IPS-20b (cell line): ENCODE results near the gene ITPKC.

Experiments
- H3K27ac ChIP-seq: one replicate; pipeline ENCODE4 v1.5.1; 2013; ENCODE audit warnings: low read length
- H3K27me3 ChIP-seq: 2 replicates; pipeline ENCODE4 v1.6.1; 2013; ENCODE audit warnings: mild to moderate bottlenecking, low read length, inconsistent platforms; ENCODE audit not compliant: insufficient read depth
- H3K36me3 ChIP-seq: 2 replicates; pipeline ENCODE4 v1.6.1; 2013; ENCODE audit warnings: low read depth, mild to moderate bottlenecking, inconsistent platforms, low read length, moderate library complexity; ENCODE audit not compliant: insufficient read depth
- H3K4me1 ChIP-seq: 2 replicates; pipeline ENCODE4 v1.6.1; 2013; ENCODE audit warnings: mild to moderate bottlenecking, control low read depth, inconsistent platforms, low read length, moderate library complexity; ENCODE audit not compliant: insufficient read depth
- H3K4me3 ChIP-seq: 2 replicates; pipeline ENCODE4 v1.5.1; 2013; ENCODE audit warnings: mild to moderate bottlenecking, low read length, inconsistent platforms
- H3K9ac ChIP-seq: 2 replicates; pipeline ENCODE4 v1.6.1; 2013; ENCODE audit warnings: low read depth, mild to moderate bottlenecking, inconsistent platforms, low read length, moderate library complexity
- H3K9me3 ChIP-seq: 2 replicates; pipeline ENCODE4 v1.6.1; 2013; ENCODE audit warnings: mild to moderate bottlenecking, low read depth, low read length, inconsistent platforms; ENCODE audit not compliant: insufficient read depth

ITPKC gene

GRCh38 chr19:40716482-40717324, at the start of gene ITPKC, which contains the start of gene COQ8B:
ITPKC (plus strand) TSS chr19:40717112; CDS start chr19:40717136, 24 bp downstream.
COQ8B (minus strand) TSS chr19:40716886; CDS start chr19:40714632, 2,254 bp downstream.
- Histone ChIP-seq H3K9me3 (no peaks in the 10 kb centered on the region), H3K36me3 (peaks cover 12% of the 10 kb centered on the region), H3K27ac (peak within 1 kb of the TSS; percentile 89), H3K4me1 (peaks cover 19% of the 10 kb centered on the region; the same call in 1 of the 2 replicates), H3K9ac (peak within 1 kb of the TSS; percentile 88), H3K27me3 (no peaks in the 10 kb centered on the region), H3K4me3 (peak within 1 kb of the TSS; percentile 93)

DNA sequence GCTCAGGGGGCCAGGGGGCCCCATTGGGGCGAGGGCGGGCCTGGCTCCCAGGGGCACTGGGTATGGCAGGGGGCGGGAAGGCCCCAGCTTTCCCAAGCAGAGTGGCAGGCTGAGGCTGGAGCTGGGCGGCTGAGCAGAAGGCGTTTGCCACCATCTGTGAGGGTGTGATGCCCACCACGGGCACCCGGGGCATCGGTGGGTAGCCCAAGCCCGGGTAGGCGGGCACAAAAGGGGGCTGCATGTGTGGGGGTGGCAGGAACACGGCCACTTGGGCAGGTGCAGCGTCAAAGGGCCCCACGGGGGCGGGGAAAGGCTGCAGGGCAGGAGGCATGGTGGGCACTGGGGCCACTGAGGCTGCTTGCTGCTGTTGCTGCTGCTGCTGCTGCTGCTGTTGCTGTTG, 49.3 kb upstream of the ITPKC start:
- no peak overlapping the region for H3K27ac ChIP-seq
- peaks cover 7% of the 10 kb centered on the region; the same call in 1 of the 2 replicates for H3K27me3 ChIP-seq
- H3K9me3 ChIP-seq: no peaks in the 10 kb centered on the region
- H3K4me1 ChIP-seq: no peaks in the 10 kb centered on the region
- H3K36me3 ChIP-seq: peaks cover 42% of the 10 kb centered on the region
- H3K4me3 ChIP-seq: no peak overlapping the region
- no peak overlapping the region for H3K9ac ChIP-seq

- no peak overlapping the region for H3K9ac ChIP-seq
- no peaks in the 10 kb centered on the region for H3K4me1 ChIP-seq
- no peaks in the 10 kb centered on the region for H3K9me3 ChIP-seq
- H3K27ac ChIP-seq: no peak overlapping the region
- peaks cover 57% of the 10 kb centered on the region for H3K36me3 ChIP-seq
- peaks cover 2% of the 10 kb centered on the region; the same call in 1 of the 2 replicates for H3K27me3 ChIP-seq
- H3K4me3 ChIP-seq: no peak overlapping the region
These were observed 47.8 kb upstream of the ITPKC start for GRCh38 chr19:40668991-40669614.

GRCh38 chr19:40671404-40671803, 45.5 kb upstream of the ITPKC start:
- no peak overlapping the region for H3K27ac ChIP-seq
- no peak overlapping the region for H3K4me3 ChIP-seq
- no peak overlapping the region for H3K9ac ChIP-seq
- no peaks in the 10 kb centered on the region for H3K9me3 ChIP-seq
- H3K27me3 ChIP-seq: no peaks in the 10 kb centered on the region
- peaks cover 76% of the 10 kb centered on the region for H3K36me3 ChIP-seq
- H3K4me1 ChIP-seq: no peaks in the 10 kb centered on the region

GRCh38 chr19:40672038-40672437, 44.9 kb upstream of the ITPKC start:
- H3K36me3 ChIP-seq: peaks cover 81% of the 10 kb centered on the region
- no peak overlapping the region for H3K27ac ChIP-seq
- H3K4me1 ChIP-seq: no peaks in the 10 kb centered on the region

GRCh38 chr19:40672573-40673299, 44.2 kb upstream of the ITPKC start:
- H3K27ac ChIP-seq: no peak overlapping the region
- H3K36me3 ChIP-seq: peaks cover 88% of the 10 kb centered on the region
- H3K9ac ChIP-seq: no peak overlapping the region
- no peaks in the 10 kb centered on the region for H3K9me3 ChIP-seq
- H3K27me3 ChIP-seq: no peaks in the 10 kb centered on the region
- H3K4me3 ChIP-seq: no peak overlapping the region
- H3K4me1 ChIP-seq: no peaks in the 10 kb centered on the region

More at GRCh38 chr19:40672038-40672437, 44.9 kb upstream of the ITPKC start:
- Histone ChIP-seq H3K4me3 (no peak overlapping the region), H3K9ac (no peak overlapping the region), H3K9me3 (no peaks in the 10 kb centered on the region), H3K27me3 (no peaks in the 10 kb centered on the region)

GRCh38 chr19:40673397-40673796, 43.5 kb upstream of the ITPKC start:
- H3K27me3 ChIP-seq: no peaks in the 10 kb centered on the region
- no peak overlapping the region for H3K4me3 ChIP-seq
- H3K4me1 ChIP-seq: no peaks in the 10 kb centered on the region
- no peak overlapping the region for H3K27ac ChIP-seq
- no peaks in the 10 kb centered on the region for H3K9me3 ChIP-seq
- no peak overlapping the region for H3K9ac ChIP-seq
- H3K36me3 ChIP-seq: peaks cover 89% of the 10 kb centered on the region

- H3K27ac ChIP-seq: no peak overlapping the region
- no peaks in the 10 kb centered on the region for H3K27me3 ChIP-seq
- H3K9me3 ChIP-seq: no peaks in the 10 kb centered on the region
- no peak overlapping the region for H3K4me3 ChIP-seq
- no peak overlapping the region for H3K9ac ChIP-seq
- no peaks in the 10 kb centered on the region for H3K4me1 ChIP-seq
- peaks cover 87% of the 10 kb centered on the region for H3K36me3 ChIP-seq
These were observed 42.6 kb upstream of the ITPKC start for GRCh38 chr19:40674291-40674690.

GRCh38 chr19:40677156-40677555, 39.8 kb upstream of the ITPKC start:
- Histone ChIP-seq H3K4me1 (no peaks in the 10 kb centered on the region), H3K27me3 (no peaks in the 10 kb centered on the region), H3K27ac (no peak overlapping the region), H3K9me3 (no peaks in the 10 kb centered on the region), H3K9ac (no peak overlapping the region), H3K4me3 (no peak overlapping the region), H3K36me3 (peaks cover 83% of the 10 kb centered on the region)

- H3K9me3 ChIP-seq: no peaks in the 10 kb centered on the region
- no peaks in the 10 kb centered on the region for H3K27me3 ChIP-seq
- no peaks in the 10 kb centered on the region for H3K4me1 ChIP-seq
- H3K9ac ChIP-seq: no peak overlapping the region
- H3K36me3 ChIP-seq: peaks cover 74% of the 10 kb centered on the region
- H3K4me3 ChIP-seq: no peak overlapping the region
- H3K27ac ChIP-seq: no peak overlapping the region
These were observed 35.9 kb upstream of the ITPKC start for GRCh38 chr19:40681039-40681438.

GRCh38 chr19:40682431-40682964, 34.4 kb upstream of the ITPKC start:
- Histone ChIP-seq H3K4me1 (no peaks in the 10 kb centered on the region), H3K27ac (no peak overlapping the region), H3K4me3 (no peak overlapping the region), H3K36me3 (peaks cover 66% of the 10 kb centered on the region), H3K27me3 (no peaks in the 10 kb centered on the region), H3K9me3 (no peaks in the 10 kb centered on the region), H3K9ac (no peak overlapping the region)
